Fibroblast of pulmonary artery (primary cell): ENCODE data around the gene C22orf23.

Experiments used
- DNase-seq: peaks from one replicate; pipeline ENCODE4 v3.0.0-alpha.2; 2010; ENCODE audit warnings: low read depth
- H3K4me3 ChIP-seq: replicated peaks from 2 replicates; pipeline ENCODE4 v1.5.1; 2011; ENCODE audit warnings: low read depth, mild to moderate bottlenecking, control low read depth, low read length, moderate library complexity
- TF ChIP-seq, protein P1 (sequence below): IDR thresholded peaks from 2 replicates; pipeline ENCODE4 v1.5.1; 2011; ENCODE audit warnings: mild to moderate bottlenecking, control low read depth, low read length, inconsistent platforms; ENCODE audit errors: missing control alignments

Gene C22orf23

DNA sequence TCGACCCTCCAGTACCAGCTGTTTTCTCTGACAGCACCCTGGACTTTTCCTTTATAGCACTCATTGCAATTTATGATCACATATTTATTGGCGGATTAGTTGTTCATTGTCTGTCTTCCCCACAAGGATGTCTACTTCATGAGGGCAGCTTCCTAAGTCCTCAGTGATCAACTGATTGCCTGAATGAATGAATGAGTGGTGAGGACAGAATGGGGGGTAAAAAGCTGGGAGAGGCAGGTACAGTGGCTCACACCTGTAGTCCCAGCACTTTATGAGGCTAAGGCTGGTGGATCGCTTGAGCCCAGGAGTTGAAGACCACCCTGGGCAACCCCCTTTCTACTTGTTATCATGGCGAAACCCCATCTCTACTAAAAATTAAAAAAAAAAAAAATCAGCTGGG lies 42.1 kb upstream of the C22orf23 start:
- TF ChIP-seq, protein P1, sequence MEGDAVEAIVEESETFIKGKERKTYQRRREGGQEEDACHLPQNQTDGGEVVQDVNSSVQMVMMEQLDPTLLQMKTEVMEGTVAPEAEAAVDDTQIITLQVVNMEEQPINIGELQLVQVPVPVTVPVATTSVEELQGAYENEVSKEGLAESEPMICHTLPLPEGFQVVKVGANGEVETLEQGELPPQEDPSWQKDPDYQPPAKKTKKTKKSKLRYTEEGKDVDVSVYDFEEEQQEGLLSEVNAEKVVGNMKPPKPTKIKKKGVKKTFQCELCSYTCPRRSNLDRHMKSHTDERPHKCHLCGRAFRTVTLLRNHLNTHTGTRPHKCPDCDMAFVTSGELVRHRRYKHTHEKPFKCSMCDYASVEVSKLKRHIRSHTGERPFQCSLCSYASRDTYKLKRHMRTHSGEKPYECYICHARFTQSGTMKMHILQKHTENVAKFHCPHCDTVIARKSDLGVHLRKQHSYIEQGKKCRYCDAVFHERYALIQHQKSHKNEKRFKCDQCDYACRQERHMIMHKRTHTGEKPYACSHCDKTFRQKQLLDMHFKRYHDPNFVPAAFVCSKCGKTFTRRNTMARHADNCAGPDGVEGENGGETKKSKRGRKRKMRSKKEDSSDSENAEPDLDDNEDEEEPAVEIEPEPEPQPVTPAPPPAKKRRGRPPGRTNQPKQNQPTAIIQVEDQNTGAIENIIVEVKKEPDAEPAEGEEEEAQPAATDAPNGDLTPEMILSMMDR: no peak
- no peak for DNase-seq
- H3K4me3 ChIP-seq: no peak overlapping the region

DNA sequence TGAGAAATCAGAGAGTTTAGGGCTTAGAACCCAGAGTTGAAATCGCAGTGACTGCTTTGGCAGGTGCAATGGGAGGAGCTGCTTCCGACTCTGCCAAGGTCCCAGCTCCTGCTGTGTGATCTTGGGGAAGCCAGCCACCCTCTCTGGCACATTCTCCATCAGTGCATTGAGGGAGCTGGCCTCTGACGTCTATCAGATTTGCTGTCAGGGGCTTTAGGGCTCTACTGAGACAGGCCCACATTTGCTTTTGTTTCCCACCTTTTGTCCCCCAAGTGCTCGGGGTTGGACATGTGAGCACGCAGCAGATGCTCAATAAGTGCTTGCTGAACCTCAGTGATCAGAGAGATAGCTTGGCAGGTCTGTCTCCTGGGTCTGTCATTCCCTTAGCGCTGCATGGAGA lies 41.6 kb upstream of the C22orf23 start:
- no peak for DNase-seq
- no peak overlapping the region for H3K4me3 ChIP-seq
- TF ChIP-seq, protein P1: no peak

DNA sequence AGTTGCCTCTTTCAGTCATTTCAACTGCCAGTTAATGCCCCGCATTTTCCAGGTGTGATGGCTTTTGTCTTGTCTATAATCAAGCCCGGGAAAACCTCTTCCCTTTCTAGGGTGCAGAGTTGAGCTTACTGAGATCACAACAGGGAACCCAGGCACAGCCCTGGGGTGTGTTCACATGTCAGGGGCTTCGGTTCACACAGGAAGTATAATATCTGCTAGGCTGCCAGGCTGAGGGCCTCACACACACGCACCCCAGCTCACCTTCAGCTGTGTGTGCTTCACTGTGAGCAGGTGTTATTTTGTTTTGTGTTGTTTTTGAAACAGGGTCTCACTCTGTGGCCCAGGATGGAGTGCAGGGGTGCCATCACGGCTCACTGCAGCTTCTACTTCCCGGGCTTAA lies 40.6 kb upstream of the C22orf23 start:
- no peak for DNase-seq
- TF ChIP-seq, protein P1: no peak
- no peak overlapping the region for H3K4me3 ChIP-seq

DNA sequence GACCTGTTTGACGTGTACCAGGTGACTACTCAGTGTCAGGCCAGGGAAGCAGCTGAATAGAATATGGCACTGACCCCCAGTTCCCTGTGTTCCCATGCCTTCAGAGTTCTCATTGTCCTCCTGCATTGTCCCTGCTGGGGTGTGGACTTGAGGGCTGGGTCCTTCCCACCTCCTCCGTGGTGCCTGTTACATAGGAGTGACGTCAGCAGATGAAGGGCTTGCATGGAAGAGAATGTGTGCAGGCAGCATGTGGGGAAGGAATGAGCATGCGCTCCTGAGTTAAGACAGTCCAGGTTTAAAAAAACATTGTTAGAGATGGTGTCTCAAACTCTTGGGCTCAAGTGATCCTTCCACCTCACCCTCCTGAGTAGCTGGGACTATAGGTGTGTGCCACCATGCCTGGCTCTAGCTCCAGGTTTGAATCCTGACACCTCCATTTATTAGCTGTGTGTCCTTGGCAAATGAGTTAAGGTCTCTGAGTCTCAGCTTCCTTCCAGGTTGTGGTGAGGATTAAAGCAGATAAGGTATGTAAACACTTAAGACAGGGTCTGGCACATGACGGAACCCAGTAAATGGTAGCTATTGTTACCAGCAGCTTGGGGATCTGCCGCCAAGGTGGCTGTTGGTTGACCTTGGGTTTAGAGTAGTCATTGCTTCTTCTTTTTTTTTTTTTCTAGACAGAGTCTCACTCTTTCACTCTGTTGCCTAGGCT lies 38.5 kb upstream of the C22orf23 start:
- no peak for DNase-seq
- TF ChIP-seq, protein P1: no peak
- H3K4me3 ChIP-seq: no peak overlapping the region

DNA sequence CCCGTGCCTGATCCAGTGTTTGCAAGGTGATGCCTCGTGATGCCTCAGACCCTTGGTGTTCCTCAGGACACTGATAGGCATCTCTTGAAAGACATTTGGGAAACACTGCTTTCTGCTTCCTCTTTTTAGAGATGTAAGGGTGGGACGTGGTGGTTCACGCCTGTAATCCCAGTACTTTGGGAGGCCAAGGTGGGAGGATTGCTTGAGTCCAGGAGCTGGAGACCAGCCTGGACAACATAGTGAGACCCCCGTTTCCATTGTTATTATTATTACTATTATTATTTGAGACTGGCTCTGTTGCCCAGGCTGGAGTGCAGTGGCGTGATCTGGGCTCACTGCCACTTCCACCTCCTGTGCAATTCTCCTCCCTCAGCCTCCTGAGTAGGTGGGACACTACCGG lies 37.5 kb upstream of the C22orf23 start:
- TF ChIP-seq, protein P1: no peak
- no peak overlapping the region for H3K4me3 ChIP-seq
- no peak for DNase-seq

DNA sequence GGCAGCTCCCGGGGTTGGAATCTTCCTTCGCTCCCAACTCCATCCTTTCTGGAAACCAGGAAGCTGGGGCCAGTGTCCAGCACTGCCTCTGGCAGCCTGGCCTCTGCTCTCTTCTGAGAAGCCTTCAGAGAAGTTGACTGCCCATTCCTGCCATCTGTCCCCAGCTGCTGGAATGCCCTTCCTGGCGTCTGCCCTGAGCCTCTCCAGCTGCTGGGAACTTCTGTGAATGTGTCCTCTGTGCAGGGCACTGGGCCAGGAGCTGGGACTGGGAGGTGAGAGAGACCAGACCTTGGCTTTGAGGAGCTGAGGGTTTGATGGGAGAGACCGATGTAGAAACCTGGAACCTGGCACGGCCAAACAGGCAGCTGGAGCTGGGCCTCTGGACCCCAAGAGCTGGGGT lies 36.9 kb upstream of the C22orf23 start:
- no peak for DNase-seq
- TF ChIP-seq, protein P1: no peak

DNA sequence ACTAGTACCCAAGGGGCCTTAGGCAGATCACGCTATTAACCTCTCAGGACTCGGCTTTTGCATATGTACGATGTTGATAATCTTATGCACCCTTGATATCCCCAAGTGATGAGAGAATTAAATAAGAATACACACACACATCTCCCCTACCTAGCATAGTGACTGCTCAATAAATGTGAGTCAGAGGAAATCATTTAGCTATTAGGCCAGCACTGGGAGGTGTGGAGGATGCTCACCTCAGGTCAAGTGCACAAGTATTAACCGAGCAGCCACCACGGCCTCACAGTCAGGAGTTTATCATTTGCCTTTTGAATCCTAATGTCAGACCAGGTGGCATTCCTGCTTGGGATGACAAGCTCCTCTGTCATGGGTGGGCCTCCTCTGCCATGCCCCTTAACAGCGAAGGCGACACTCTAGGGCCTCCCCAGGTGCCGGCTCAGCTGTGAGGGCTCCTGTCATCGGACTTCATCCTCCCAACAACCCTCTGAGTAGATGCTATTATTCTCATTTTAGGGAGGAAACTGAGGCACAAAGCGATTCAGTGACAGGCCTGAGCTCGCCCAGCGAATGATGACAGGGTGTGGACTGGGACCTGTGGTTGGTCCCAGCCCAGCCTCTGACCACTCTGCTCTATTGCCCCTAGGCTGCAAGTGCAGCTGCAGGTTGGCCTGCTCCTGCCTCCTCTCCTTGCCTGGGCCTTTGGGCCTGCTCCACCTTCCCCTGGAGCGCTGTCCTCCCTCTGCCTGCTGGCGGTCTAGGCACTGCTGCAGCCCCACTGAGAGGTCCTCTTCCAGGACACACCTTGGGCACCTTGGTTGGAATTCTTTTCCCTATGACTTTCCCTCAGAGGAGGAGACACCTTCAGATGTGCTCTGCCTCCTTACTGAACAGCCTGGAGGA lies 36.0 kb upstream of the C22orf23 start:
- H3K4me3 ChIP-seq: no peak overlapping the region
- TF ChIP-seq, protein P1: no peak
- DNase-seq: no peak

More for the DNA sequence above, 36.9 kb upstream of the C22orf23 start:
- H3K4me3 ChIP-seq: no peak overlapping the region
